Measurements from ENCODE around the gene POR. TPM values are rescaled to one million over a fixed set of nuclear protein-coding genes. Genes with fewer than 3 reads are reported as not detected.
"Not testable (repeated sequence)": the region's sequence is repeated elsewhere in the genome, so short reads cannot be mapped to it uniquely, and the experiment has no call there.

Gene POR
- total RNA-seq, 1 experiment from 2014 or later = 70.9 TPM

DNA sequence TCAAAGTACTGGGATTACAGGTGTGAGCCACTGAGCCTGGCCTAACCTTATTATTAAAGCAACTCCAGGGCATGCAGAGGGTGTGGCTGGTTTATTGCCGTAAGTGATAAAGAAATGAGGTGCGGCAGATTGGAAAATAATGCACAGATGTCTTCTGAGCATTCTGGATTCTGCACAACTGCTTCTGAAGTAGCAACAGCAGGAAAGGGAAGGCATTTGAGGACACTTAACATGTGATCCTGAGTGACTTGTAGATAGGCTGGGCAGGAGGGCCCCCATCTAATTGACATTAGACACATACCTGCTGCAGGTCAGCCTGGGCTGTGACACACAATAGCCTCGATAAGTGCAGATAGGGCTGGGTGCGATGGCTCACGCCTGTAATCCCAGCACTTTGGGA, 30.5 kb upstream of the POR start:
- DNase-seq (ENCODE audit: low spot score) = no peak

DNA sequence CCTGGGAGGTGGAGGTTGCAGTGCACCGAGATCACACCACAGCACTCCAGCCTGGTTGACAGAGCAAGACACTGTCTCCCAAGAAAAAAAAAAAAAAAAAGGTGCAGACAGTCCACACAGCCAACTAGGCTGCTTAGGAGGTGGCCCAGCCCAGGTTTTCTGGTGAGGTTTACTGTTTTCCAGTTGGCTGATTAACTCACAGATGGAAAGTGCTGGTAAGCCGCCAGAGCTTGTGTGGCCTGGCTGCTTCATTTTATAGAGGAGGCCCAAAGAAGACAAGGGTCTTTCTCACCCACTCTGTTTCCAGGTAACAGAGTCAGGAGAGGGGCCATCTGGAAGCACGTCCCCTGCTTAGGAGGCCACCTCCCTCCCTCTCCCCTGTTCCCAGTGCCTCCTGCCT, 29.9 kb upstream of the POR start:
- no peak for DNase-seq (ENCODE audit: low spot score)

DNA sequence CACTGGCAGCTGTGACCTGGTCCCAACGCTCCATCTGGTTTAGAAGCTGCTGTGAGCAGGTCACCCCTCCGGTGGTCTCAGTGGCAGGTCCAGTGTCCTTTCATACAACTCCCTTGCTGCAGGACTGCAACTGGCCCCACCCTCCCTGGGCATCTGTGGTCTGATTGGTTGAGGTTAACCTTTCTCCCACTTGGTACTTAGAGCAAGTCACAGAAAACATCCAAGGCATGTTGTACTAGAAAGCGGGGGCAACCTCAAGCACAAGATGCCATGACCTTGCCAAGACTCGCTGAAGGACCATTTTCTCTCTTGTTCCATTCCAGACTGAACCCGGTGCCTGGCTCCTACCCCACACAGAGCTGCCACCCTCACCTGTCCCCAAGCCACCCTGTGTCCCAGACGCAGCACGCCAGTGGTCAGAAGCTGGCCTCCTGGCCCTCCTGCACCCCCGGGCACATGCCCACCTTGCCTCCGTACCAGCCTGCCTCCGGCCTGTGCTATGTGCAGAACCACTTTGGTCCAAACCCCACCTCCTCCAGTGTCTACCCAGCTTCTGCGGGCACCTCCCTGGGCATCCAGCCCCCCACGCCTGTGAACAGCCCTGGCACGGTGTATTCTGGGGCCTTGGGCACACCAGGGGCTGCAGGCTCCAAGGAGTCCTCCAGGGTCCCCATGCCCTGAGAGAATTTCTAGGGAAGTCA, 27.1 kb upstream of the POR start:
- no peak for DNase-seq (ENCODE audit: low spot score)

DNA sequence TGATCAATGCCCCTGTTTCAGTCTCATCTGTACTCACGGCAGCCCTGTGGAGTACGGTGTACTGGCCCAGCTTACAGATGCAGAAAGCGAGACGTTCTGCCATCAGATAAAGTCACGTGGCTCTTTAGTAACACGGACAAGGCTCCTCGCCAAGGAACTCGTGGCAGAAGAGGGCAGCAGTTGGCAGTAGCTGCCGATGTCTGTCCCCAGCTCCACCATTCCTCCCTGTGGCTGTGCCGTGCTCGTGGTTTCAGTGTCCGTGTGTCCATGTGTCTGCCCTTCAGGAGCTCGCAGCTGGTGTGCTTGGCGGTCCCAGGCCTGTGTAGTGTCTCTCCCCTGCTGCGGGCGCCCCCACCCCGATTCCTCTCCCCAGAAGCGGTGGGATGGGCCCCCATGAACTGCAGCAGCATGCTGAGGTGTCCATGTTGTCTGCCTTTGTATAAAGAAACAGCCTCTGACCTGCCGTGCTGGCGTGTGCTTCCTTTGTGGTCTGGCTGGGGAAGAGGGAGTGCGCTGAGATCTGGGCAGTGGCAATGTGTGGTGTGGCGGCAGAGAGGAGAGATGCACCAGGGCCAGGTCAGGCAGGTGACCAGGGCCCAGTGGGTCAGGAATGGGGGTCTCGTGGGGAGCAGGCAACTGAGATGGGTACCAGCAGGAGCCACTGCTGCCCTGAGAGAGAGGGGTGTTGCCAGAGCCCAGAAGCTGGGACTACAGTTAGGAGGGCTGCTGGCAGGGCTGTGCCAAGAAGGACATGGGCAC, 26.3 kb upstream of the POR start:
- no peak for DNase-seq (ENCODE audit: low spot score)

DNA sequence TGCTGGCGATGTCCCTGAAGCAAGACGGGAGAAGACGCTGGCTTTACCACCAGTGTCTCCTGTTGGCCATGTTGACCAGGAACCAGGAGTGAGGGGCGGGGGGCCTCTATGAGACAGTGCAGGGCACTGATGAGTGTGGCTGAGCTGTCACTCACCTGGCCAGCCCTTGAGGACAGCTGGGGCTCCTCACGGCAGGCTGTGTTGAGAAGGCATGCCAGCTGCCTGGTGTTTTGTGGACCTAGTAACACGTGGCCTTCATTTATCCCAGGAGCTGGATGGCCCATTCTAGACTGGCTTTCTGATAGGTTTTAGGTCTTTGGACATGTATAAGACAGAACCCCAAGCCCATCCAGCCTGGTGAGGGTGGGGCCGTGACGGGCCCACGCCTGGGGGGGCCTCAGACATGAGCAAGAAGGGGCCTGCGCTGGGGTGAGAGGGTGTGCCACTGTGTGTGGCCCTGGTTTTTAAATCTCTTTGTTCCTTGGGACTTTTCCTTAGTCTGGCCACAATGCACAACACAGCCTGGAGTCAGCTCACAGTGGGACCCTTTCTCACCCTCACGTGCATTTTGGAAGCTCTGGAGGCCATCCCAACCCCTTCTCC, 25.6 kb upstream of the POR start:
- no peak for DNase-seq (ENCODE audit: low spot score)

DNA sequence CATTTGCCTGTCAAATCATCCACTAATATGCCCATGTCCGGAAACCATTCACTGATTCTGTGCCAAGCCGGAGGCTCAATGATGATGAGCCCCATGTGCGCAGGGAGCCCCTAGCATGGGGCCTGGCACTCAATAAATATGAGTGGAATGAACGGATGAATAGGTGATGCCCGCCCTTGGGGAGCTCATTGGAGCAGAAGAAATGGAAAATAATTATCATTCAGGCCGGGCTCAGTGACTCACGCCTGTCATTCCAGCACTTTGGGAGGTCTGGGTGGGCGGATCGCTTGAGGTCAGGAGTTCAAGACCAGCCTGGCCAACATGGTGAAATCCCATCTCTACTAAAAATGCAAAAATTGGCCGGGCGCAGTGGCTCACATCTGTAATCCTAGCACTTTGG, 25.1 kb upstream of the POR start:
- no peak for DNase-seq (ENCODE audit: low spot score)

DNA sequence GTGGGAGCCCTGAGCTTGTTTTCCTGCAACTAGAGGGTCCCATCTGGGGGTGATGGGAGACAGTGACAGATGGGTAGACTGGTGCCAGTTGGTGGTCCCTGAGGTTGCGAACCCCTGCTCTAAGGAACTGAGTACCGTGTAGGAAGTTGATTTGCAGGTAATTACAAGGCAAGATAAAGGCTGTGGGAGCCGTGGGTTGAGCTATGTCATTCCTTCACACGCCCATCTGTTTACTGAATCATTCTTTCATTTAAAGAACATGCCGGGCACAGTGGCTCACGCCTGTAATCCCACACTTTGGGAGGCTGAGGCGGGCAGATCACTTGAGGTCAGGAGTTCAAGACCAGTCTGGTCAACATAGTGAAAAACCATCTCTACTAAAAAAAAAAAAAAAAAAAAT, 23.7 kb upstream of the POR start:
- not testable (repeated sequence) for DNase-seq (ENCODE audit: low spot score)

DNA sequence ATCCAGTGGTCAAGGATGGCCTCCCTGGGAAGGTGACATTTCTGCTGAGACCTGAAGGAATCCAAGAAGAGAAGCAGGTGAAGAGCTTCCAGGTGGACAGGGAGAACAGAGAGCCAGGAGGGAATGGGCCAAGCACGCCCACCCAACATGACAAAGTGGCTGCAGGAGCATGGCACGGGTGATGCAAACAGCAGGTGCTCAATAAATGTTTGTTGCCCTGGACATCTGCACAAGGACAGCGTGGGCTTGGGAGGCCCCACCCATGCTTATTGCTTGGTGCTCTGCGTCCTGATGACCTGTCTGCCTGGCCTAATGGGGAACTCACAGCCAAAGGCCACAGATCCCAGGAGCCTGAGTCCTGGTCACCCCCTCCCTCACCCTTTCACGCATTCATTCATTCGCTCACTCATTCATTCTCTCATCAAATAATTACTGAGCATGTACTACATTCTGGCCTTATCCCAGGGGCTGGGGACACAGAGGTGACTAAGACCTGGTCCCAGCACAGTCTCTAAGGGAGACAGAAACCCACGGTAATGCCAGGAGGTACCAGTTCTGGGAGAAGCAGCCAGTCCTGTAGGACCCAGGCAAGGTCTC, 23.0 kb upstream of the POR start:
- no peak for DNase-seq (ENCODE audit: low spot score)

DNA sequence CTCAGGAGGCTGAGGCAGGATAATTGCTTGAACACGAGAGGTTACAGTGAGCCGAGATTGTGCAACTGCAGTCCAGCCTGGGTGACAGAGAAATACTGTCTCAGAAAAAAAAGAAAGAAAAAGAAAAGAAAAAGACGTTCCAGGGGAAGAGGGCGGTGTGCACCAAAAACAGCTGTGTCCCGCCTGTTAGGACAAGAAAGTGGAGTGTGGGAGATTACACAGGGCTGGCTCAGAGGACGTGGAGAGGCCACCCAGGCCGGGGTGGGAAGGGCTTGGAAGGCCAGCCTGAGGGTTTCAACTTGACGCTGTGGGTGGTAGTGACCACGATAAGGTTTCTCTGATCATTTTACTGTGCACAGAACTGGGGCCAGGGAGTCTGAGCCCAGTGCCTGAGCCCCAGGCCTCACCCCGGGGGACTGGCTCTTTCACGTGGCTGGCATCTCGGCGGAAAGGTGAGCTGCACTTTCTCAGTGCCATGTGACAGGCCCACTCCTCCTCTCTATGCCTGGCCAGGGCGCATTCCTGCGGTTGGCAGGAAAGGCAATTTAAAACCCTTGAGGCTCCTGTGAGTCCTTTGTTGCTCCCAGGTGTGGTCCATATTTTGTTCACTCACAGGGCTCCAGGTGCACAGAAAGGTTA, 22.2 kb upstream of the POR start:
- DNase-seq (ENCODE audit: low spot score) = no peak

DNA sequence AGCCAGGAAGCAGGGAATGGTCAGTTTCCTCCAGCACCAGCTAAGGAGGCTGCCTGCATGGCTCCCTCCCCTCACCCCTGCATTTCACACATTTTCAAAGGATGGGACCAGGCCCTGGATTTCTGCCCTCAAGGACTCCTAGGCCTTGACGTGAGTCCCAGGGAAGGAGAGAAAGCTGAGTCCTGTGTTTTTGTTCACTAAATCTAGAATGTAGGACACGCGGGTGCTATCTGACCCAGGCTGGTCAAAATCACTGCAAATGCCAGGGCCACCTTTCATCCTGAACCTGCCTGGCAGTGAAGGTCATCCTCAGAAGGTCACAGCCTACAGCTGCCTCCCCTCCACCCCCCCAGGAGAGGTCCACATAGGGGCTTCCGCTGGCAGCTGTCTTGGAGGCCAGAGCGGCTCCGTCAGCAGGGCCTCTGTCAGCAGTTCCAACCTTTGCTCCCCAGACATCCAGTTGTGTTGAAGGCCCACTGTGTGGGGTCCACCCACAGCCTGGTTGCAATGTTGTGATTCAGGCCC, 18.1 kb upstream of the POR start:
- no peak for DNase-seq (ENCODE audit: low spot score)

DNA sequence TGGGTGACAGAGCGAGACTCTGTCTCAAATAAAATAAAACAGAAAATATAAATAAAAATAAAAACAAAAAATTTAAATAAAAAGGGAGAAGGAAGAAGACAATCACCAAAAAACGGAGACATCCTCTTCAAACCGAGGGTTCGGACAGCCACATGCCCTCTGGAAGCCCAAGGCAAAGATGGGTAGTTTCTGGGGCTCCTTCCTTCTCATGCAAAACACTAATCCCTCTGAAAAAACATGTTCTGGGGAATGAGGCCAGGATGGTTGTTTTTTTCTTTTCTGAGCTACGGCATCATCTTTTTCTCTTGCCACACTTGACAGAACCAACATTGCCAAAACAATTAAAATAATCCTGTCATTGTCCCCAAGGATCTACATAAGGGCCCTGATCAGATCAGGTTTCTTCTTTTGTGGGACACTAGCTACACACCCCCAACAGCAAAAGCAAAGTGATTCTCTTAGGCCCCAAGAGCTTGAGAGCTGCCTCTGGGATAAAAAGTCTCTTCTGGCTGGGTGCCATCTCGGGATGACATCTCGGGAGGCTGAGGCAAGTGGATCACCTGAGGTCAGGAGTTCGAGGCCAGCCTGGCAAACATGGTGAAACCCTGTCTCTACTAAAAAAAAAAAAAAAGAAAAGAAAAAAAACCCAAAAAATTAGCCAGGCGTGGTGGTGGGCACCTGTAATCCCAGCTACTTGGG, 14.2 kb upstream of the POR start:
- DNase-seq (ENCODE audit: low spot score) = no peak

DNA sequence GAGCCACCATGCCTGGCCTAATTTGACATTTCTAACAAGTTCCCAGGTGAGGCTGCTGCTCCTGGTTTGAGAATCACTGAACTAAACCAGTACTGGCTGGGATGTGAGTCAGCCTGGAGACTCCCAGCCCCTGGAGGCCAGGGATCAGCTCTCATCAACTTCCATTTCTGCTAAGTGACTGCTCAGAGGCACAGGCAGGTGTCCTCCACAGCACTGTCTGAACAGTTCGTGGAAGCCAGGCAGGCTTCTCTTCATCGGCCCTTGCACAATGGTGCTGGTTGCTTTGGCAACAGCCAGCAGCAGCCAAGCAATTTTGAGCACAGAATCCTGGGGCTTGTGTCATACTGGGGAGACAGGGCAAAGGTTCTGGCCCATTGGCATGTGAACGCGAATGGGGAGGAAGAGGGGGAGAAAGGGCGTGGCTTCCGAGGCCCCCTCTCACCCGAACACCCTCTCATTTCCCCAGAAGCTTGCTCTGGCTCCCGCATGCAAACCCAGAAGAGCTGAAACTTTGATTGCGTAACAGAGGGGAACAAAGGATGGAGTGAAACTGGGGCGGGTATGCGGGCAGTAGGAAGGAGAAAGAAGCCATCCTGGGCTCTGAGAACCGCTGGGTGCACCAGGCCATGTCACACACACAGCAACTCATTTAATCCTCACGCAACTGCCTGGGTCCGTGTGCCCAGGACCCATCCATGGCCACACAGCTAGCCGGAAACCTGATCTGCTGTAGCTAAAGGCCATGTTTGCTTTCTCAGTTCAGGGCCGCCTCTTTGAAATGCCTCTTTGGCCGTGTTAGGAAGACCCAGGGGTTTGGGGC, 9.0 kb upstream of the POR start:
- DNase-seq (ENCODE audit: low spot score) = peak; percentile 40

DNA sequence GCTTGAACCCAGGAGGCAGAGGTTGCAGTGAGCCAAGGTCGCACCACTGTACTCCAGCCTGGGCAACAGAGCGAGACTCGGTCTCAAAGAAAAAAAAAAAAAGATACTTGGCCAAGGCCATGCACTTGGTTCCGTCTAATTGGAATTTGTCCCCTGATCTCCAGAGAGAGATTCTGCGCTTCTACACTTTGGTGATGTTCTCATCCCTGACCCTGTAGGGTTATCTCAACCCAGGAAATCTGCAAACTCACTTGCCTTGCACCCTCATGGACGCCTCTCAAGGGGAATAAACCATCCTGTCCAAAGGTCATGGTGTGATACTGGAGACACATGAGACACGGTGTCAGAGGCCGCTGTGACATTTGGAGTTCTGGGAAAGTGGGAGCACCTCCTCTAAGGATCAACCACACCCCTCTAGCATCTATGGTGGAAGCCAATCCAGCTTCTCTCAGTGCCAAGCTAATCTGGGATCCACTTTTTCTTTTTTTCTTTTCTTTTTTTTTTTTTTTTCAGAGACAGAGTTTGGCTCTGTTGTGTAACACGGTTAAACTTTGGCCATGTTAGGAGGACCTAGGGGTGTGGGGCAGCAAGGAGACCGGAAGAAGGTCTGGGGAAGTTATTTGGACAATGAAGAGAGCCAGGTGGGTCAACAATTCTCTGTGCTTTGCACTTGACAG, 7.8 kb upstream of the POR start:
- DNase-seq (ENCODE audit: low spot score) = no peak

DNA sequence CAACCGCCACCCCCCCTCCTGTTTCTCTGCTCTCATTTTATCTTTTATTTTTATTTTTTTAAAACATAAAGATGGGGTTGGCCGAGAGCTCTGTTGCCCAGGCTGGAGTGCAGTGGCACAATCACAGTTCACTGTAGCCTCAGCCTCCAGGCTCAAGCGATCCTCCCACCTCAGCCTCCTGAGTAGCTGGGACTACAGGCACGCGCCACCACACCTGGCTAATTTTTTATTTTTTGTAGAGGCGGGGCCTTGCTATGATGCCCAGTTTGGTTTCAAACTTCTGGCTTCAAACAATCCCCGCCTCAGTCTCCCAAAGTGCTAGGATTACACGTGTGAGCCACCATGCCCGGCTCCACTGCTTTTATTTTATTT, 7.3 kb upstream of the POR start:
- not testable (repeated sequence) for DNase-seq (ENCODE audit: low spot score)

DNA sequence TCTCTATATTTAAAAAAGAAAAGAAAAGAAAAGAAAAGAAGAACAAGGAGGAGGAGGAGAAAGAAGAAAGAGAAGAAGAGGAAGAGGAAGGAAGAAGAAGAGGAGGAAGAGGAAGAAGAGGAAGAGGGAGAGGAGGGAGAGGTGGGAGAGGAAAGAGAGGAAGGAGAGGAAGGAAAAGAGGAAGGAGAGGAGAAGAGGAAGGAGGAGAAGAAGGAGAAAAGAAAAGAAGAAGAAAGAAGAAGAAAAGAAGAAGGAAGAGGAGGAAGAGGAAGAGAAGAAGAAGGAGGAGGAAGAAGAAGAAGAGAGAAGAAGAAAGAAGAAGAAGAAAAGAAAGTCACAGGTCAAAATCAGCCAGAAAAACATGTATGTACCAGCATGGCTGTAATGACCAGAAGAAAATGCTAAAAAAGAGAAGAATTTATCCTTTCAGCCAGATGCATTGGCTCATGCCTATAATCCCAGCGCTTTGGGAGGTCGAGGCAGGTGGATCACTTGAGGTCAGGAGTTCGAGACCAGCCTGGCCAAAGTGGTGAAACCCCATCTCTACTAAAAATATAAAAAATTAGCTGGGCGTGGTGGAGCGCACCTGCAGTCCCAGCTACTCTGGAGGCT, 5.3 kb upstream of the POR start:
- no peak for DNase-seq (ENCODE audit: low spot score)

DNA sequence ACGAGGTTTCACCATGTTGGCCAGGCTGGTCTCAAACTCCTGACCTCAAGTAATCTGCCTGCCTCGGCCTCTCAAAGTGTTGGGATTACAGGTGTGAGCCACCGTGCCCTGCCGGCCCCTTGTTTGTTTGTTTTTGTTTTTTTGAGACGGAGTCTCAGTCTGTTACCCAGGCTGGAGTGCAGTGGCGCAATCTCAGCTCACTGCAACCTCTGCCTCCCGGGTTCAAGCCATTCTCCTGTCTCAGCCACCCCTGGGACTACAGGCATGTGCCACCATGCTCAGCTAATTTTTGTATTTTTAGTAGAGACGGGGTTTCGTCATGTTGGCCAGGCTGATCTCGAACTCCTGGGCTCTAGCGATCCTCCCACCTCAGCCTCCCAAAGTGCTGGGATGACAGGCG, 3.8 kb upstream of the POR start:
- not testable (repeated sequence) for DNase-seq (ENCODE audit: low spot score)

DNA sequence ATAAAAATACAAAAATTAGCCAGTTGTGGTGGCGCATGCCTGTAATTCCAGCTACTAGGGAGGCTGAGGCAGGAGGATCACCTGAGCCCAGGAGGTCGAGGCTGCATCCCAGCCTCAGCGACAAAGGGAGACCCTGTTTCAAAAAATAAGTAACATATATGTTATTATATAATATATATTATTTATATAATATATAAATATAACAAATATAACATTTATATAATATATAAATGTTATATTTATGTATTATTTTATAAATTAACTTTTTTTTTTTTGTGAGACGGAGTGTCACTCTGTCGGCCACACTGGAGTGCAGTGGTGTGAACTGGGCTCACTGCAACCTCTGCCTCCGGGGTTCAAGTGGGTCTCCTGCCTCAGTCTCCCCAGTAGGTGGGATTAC, 1.5 kb upstream of the POR start:
- DNase-seq (ENCODE audit: low spot score) = no peak

DNA sequence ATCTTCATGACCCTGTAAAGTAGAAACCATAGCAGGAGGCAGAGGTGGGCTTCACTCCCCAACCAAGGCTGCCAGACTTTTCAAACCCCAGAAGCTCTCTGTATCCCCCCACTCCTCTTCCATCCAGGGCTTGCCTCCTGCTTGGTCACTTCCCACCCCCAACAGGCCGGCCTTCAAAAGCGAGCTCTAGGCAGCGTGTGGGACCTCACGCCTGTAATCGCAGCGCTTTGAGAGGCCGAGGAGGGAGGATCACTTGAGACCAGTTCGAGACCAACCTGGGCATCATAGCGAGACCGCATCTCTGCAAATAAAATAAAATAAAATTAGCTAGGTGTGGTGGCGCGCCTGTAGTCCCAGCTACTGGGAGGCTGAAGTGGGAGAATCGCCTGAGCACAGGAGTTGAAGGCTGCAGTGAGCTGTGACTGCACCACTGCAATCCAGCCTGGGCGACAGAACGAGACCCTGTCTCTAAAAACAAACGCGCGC, 743 bp upstream of the POR start:
- DNase-seq (ENCODE audit: low spot score) = no peak

DNA sequence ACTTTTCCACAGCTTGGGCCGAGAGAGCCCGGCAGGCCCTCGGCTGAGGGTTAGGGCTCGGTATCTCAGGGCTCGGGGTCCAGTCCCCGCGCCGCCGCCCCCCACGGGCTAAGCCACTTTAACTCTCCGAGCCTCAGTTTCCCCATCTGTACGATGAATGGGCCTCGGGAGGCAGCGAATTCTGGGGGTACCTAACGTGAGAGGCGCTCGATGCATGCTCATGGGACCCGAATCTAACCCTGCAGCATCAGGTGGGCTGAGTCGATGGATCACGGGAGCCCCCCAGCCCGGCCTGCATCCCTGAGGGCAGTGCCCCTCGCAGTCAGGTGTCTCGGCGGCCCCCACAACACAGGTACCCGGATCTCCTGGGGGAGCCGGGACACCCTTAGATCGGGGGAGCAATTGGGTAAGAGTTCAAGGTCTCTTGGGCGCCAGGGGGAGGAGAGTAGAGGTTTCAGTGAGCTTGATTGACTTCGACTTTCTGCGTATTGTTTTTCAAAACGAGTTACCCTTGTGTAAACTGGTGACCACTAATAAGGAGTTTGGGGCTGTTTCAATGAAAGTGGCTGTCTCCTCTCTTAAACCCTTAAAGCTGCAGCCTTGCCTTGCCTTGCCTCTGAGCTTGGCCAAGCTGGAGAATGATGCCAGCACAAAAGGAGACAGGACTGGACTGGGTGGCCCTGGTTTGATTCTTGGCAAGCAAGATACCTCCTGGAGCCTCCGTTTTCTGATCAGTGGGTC, 631 bp downstream of the POR start:
- DNase-seq (ENCODE audit: low spot score) = peak; percentile 18
